HCT116 (cell line): ENCODE results near the gene FLOT1.

Experiments
- EZH2 ChIP-seq: fragments of 200-600 bp; sonication (generic); IDR thresholded peaks from 2 replicates; pipeline ENCODE4 v1.6.1; 2017; ENCODE audit warnings: antibody characterized with exemption, mixed run types
- EZH2phosphoT487 ChIP-seq: fragments of 200-600 bp; IDR thresholded peaks from 2 replicates; pipeline ENCODE4 v1.6.1; 2018; ENCODE audit warnings: antibody characterized with exemption, borderline replicate concordance
- SIN3A ChIP-seq: IDR thresholded peaks from 2 replicates; pipeline ENCODE4 v1.6.1; 2012; ENCODE audit warnings: low read depth
- SRF ChIP-seq: IDR thresholded peaks from 2 replicates; pipeline ENCODE4 v1.6.1; 2012; ENCODE audit warnings: low read depth
- YY1 ChIP-seq: IDR thresholded peaks from 2 replicates; pipeline ENCODE4 v1.6.1; 2011; ENCODE audit warnings: low read length, low read depth, moderate library complexity, mild to moderate bottlenecking; ENCODE audit not compliant: insufficient replicate concordance; ENCODE audit errors: extremely low read depth
- ZBTB33 ChIP-seq: IDR thresholded peaks from 2 replicates; pipeline ENCODE4 v1.6.1; 2011; ENCODE audit warnings: mild to moderate bottlenecking, low read length, moderate library complexity; ENCODE audit not compliant: insufficient replicate concordance; ENCODE audit errors: extremely low read depth
- ZNF274 ChIP-seq: fragments of 200-500 bp; sonication (Bioruptor generic); IDR thresholded peaks from 2 replicates; pipeline ENCODE4 v1.6.1; 2014; ENCODE audit warnings: mild to moderate bottlenecking, low read depth, low read length, inconsistent platforms
- TF ChIP-seq, protein P1 (sequence below), 3 experiments: fragments of 200-600 bp in 1 of 3; sonication (generic) in 1 of 3; IDR thresholded peaks in 2 of 3; conservative IDR thresholded peaks in 1 of 3; 2 replicates each; pipeline ENCODE4 v1.5.1; 2012 to 2017; ENCODE audit warnings: low read depth in 2 of 3, low read length in 2 of 3, antibody characterized with exemption in 1 of 3, borderline replicate concordance in 1 of 3, control low read depth in 1 of 3, mild to moderate bottlenecking in 1 of 3, mixed read lengths in 1 of 3, mixed run types in 1 of 3, moderate library complexity in 1 of 3; ENCODE audit not compliant: insufficient read depth in 1 of 3

DNA sequence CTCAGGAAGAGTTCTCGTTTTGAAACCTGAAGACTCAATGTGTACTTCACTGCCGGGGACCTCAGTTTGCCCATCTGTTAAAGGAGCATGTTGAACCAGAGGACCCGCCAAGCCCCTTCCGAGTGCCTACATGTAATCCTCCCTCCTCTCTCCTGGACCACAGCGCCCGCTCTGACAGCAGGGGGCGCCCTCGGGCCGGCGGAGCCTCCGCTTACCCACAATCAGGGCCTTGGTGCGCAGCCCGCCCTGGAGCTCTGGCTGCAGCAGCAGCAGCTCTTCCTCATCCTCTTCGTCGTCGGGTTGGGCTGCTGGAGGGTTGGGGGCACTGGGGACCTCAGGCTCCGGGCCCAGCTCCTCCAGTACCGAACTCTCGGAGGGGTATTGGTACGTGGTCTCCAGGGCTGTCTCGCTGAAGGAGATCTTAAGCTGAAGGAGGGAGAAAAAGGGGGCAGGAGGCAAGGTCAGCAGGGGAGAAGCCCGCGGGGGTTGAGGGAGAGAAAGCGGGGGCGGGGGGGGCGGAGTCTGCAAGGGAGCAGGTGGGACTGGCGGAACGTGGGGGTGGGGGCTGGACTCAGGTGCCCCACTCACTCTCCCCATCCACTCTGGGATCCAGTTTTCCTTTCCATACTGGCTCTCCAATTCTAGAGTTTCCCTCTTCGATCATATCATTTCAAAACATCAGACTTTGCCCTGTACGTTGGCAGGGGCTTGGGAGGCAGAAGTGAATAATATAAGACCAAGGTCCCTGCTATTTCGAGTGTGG, 63.3 kb downstream of the FLOT1 start:
- TF ChIP-seq, protein P1, sequence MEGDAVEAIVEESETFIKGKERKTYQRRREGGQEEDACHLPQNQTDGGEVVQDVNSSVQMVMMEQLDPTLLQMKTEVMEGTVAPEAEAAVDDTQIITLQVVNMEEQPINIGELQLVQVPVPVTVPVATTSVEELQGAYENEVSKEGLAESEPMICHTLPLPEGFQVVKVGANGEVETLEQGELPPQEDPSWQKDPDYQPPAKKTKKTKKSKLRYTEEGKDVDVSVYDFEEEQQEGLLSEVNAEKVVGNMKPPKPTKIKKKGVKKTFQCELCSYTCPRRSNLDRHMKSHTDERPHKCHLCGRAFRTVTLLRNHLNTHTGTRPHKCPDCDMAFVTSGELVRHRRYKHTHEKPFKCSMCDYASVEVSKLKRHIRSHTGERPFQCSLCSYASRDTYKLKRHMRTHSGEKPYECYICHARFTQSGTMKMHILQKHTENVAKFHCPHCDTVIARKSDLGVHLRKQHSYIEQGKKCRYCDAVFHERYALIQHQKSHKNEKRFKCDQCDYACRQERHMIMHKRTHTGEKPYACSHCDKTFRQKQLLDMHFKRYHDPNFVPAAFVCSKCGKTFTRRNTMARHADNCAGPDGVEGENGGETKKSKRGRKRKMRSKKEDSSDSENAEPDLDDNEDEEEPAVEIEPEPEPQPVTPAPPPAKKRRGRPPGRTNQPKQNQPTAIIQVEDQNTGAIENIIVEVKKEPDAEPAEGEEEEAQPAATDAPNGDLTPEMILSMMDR (IDR thresholded peaks at IDR 0.05 in 2 of 3, conservative IDR thresholded peaks at IDR 0.05 in 1 of 3; ENCODE audit: borderline replicate concordance in 1 of 3, insufficient read depth in 1 of 3, low read depth in 2 of 3, low read length in 2 of 3) = peak in 2 of 3 experiments; percentile 96; a peak in 4 of 6 replicates
- TF ChIP-seq SIN3A = no peak
- no peak for TF ChIP-seq SRF
- TF ChIP-seq EZH2phosphoT487 = no peak
- TF ChIP-seq EZH2 = no peak
- TF ChIP-seq ZNF274 = no peak
- TF ChIP-seq ZBTB33 = no peak
- TF ChIP-seq YY1 = peak; percentile 61
